Subcutaneous adipose tissue (tissue), 4 donors: ENCODE data around the gene USP10. TPM values are rescaled to one million over a fixed set of nuclear protein-coding genes. Genes with fewer than 3 reads are reported as not detected.

Source experiments
- CTCF ChIP-seq: fragments of 450-650 bp; IDR thresholded peaks from one replicate; pipeline ENCODE4 v1.5.1; 2016; ENCODE audit warnings: low read depth, mild to moderate bottlenecking, control low read depth, antibody characterized with exemption, moderate library complexity
- total RNA-seq, 4 donors: library from RNA; depleted of rRNA; stranded (reverse); fragments of >200 nt; gene quantifications; one replicate each; pipeline ENCODE4 v1.1.0, GENCODE V29; 2016

Gene USP10
- total RNA-seq, 4 donors from 2014 or later: 29.7 to 85.1 (median 43.5) TPM

GRCh38 chr16:84820771-84821170 is 121.0 kb downstream of the USP10 start:
- no peak for TF ChIP-seq CTCF

GRCh38 chr16:84821179-84821578 is 121.4 kb downstream of the USP10 start:
- TF ChIP-seq CTCF: no peak

- TF ChIP-seq CTCF: no peak
Observed at GRCh38 chr16:84821728-84822689, 122.2 kb downstream of the USP10 start.

- TF ChIP-seq CTCF: no peak
Observed at GRCh38 chr16:84822990-84823389, 123.2 kb downstream of the USP10 start.

- TF ChIP-seq CTCF: no peak
Observed at GRCh38 chr16:84823484-84823883, 123.7 kb downstream of the USP10 start.

GRCh38 chr16:84823926-84824325 is 124.1 kb downstream of the USP10 start:
- TF ChIP-seq CTCF: no peak

GRCh38 chr16:84825896-84826557 is 126.2 kb downstream of the USP10 start:
- no peak for TF ChIP-seq CTCF
